A549 (cell line): Measurements from ENCODE around the gene IGF2. TPM values are rescaled to one million over a fixed set of nuclear protein-coding genes. Genes with fewer than 3 reads are reported as not detected.

Experiments
- ATAC-seq, 2 experiments: fragments of 200-7000 bp in 1 of 2; fragments of >200 bp in 1 of 2; cut with Nextera tagmentation in 1 of 2; cut with Tn5 transposase in 1 of 2; 3 replicates each; pipeline versions ENCODE4 v1.8.0 to v1.9.1; 2018 to 2020; ENCODE audit warnings: mild to moderate bottlenecking in 1 of 2, moderate library complexity in 1 of 2
- CTCF ChIA-PET: fragments of 300-600 bp; sonication (Branson Sonifier 250); formaldehyde crosslinking; extraction: SDS; loops from one replicate; lab custom pipeline; 2021; ENCODE audit warnings: antibody characterized with exemption, inconsistent platforms; lab: Yijun Ruan, JAX
- POLR2A ChIA-PET: fragments of 350-600 bp; formaldehyde crosslinking; extraction: SDS; loops from one replicate; lab custom pipeline; 2021; ENCODE audit warnings: antibody characterized with exemption, inconsistent platforms; lab: Yijun Ruan, JAX
- DNase-seq, 2 experiments: peaks; one replicate each; pipeline versions ENCODE4 v3.0.0 to v3.0.0-alpha.2; 2011 to 2016; ENCODE audit warnings: low read depth in 1 of 2, low spot score in 1 of 2
- FAIRE-seq: peaks from 2 replicates; lab custom pipeline; 2011; peaks lifted over from hg19 to GRCh38; lab: Jason Lieb, UNC
- H3K27ac ChIP-seq, 2 experiments: fragments of >200 bp; sonication (Bioruptor Twin); formaldehyde crosslinking; 3 replicates each; pipeline ENCODE4 v1.5.1; 2016 to 2017
- H3K4me1 ChIP-seq: fragments of >200 bp; sonication (Bioruptor Twin); formaldehyde crosslinking; 3 replicates; pipeline ENCODE4 v1.6.1; 2016
- H3K4me2 ChIP-seq: fragments of >200 bp; sonication (Bioruptor Twin); formaldehyde crosslinking; 3 replicates; pipeline ENCODE4 v1.6.1; 2016
- H3K4me3 ChIP-seq: fragments of >200 bp; sonication (Bioruptor Twin); formaldehyde crosslinking; 3 replicates; pipeline ENCODE4 v1.5.1; 2016
- H3K9me3 ChIP-seq: fragments of >200 bp; sonication (Bioruptor Twin); formaldehyde crosslinking; 3 replicates; pipeline ENCODE4 v1.6.1; 2016
- CBX2 ChIP-seq: fragments of 200-600 bp; sonication (generic); IDR thresholded peaks from 2 replicates; pipeline ENCODE4 v1.6.1; 2016; ENCODE audit warnings: low read depth, mild to moderate bottlenecking, borderline replicate concordance
- CBX8 ChIP-seq: fragments of 200-600 bp; sonication (generic); IDR thresholded peaks from 2 replicates; pipeline ENCODE4 v1.6.1; 2016
- CHD2 ChIP-seq: fragments of 150-350 bp; IDR thresholded peaks from 2 replicates; pipeline ENCODE4 v1.6.1; 2014; ENCODE audit warnings: low read length; ENCODE audit not compliant: partially characterized antibody
- EHF ChIP-seq: fragments of 250-450 bp; sonication (Bioruptor Pico); IDR thresholded peaks from 2 replicates; pipeline ENCODE4 v1.5.0; 2020; ENCODE audit warnings: mild to moderate bottlenecking
- FOXS1 ChIP-seq: fragments of 250-450 bp; sonication (Bioruptor Pico); IDR thresholded peaks from 2 replicates; pipeline ENCODE4 v1.5.0; 2020; ENCODE audit warnings: mild to moderate bottlenecking, moderate library complexity
- HDAC2 ChIP-seq: fragments of 200-600 bp; sonication (generic); IDR thresholded peaks from 2 replicates; pipeline ENCODE4 v1.6.1; 2016
- HEYL ChIP-seq: fragments of 250-450 bp; sonication (Bioruptor Pico); IDR thresholded peaks from 2 replicates; pipeline ENCODE4 v1.8.0; 2021; ENCODE audit warnings: mild to moderate bottlenecking, moderate library complexity
- HOXA7 ChIP-seq: fragments of 250-450 bp; sonication (Bioruptor Pico); IDR thresholded peaks from 2 replicates; pipeline ENCODE4 v1.5.0; 2020; ENCODE audit warnings: mild to moderate bottlenecking, moderate library complexity
- JUN ChIP-seq, 2 experiments: fragments of >200 bp; sonication (Bioruptor Twin); formaldehyde crosslinking; IDR thresholded peaks; 2 replicates in 1 of 2; 3 replicates in 1 of 2; pipeline ENCODE4 v1.6.1; 2016 to 2017
- JUNB ChIP-seq: fragments of >200 bp; sonication (Bioruptor Twin); formaldehyde crosslinking; IDR thresholded peaks from 2 replicates; pipeline ENCODE4 v1.6.1; 2016
- MAFK ChIP-seq: fragments of 450-650 bp; IDR thresholded peaks from 2 replicates; pipeline ENCODE4 v1.6.1; 2014; ENCODE audit not compliant: partially characterized antibody
- MYC ChIP-seq: IDR thresholded peaks from 2 replicates; pipeline ENCODE4 v1.6.1; 2012; ENCODE audit warnings: mild to moderate bottlenecking, inconsistent platforms, low read length, improper control_type of control experiment, borderline replicate concordance
- POLR2A ChIP-seq: IDR thresholded peaks from 2 replicates; pipeline ENCODE4 v1.6.1; 2012; ENCODE audit warnings: mild to moderate bottlenecking, low read length
- RARB ChIP-seq: fragments of 250-450 bp; sonication (Bioruptor Pico); IDR thresholded peaks from 2 replicates; pipeline ENCODE4 v1.8.0; 2021; ENCODE audit warnings: mild to moderate bottlenecking, moderate library complexity
- SREBF2 ChIP-seq: fragments of 450-650 bp; IDR thresholded peaks from 2 replicates; pipeline ENCODE4 v1.6.1; 2014; ENCODE audit warnings: mild to moderate bottlenecking, moderate library complexity
- WGBS: methylation state at CpG from one replicate; pipeline ENCODE4 v1.1.6; 2017; ENCODE audit errors: missing lambda C conversion rate; 5-methylcytosine and 5-hydroxymethylcytosine counted together
- polyA plus RNA-seq, 4 experiments: library from polyadenylated mRNA; depleted of rRNA in 3 of 4; stranded (reverse); fragments of >200 nt; fragmentation: RNase III in 1 of 4; extraction: RNeasy Plus Mini Kit Qiagen cat#74134 plus additional on column Dnase treatment in 1 of 4; gene quantifications; 2 replicates in 3 of 4; 3 replicates in 1 of 4; pipeline ENCODE4 v1.2.3, GENCODE V29; 2011 to 2017
- TF ChIP-seq, protein P1 (sequence below): IDR thresholded peaks from 2 replicates; pipeline ENCODE4 v1.6.1; 2012; ENCODE audit warnings: low read depth, borderline replicate concordance
- TF ChIP-seq, protein P2 (sequence below): IDR thresholded peaks from 2 replicates; pipeline ENCODE4 v1.6.1; 2012
- TF ChIP-seq, protein P3 (sequence below): fragments of 450-650 bp; IDR thresholded peaks from 2 replicates; pipeline ENCODE4 v1.6.1; 2014; ENCODE audit warnings: antibody characterized with exemption
- TF ChIP-seq, protein P4 (sequence below): fragments of >200 bp; sonication (Bioruptor Twin); formaldehyde crosslinking; IDR thresholded peaks from 2 replicates; pipeline ENCODE4 v1.6.1; 2016
- TF ChIP-seq, protein P5 (sequence below): fragments of 150-350 bp; IDR thresholded peaks from 2 replicates; pipeline ENCODE4 v1.6.1; 2014; ENCODE audit warnings: low read depth, mild to moderate bottlenecking, low read length
- TF ChIP-seq, protein P6 (sequence below): fragments of 200-600 bp; sonication (generic); IDR thresholded peaks from 2 replicates; pipeline ENCODE4 v1.6.1; 2016; ENCODE audit warnings: antibody characterized with exemption, mild to moderate bottlenecking, moderate library complexity
- TF ChIP-seq, protein P7 (sequence below): fragments of >200 bp; sonication (Bioruptor Twin); formaldehyde crosslinking; IDR thresholded peaks from 3 replicates; pipeline ENCODE4 v1.6.1; 2016

The IGF2 gene
- polyA plus RNA-seq, 2 of the 4 experiments (the other 2 are of a cell fraction): 2.0 to 2.9 TPM

DNA sequence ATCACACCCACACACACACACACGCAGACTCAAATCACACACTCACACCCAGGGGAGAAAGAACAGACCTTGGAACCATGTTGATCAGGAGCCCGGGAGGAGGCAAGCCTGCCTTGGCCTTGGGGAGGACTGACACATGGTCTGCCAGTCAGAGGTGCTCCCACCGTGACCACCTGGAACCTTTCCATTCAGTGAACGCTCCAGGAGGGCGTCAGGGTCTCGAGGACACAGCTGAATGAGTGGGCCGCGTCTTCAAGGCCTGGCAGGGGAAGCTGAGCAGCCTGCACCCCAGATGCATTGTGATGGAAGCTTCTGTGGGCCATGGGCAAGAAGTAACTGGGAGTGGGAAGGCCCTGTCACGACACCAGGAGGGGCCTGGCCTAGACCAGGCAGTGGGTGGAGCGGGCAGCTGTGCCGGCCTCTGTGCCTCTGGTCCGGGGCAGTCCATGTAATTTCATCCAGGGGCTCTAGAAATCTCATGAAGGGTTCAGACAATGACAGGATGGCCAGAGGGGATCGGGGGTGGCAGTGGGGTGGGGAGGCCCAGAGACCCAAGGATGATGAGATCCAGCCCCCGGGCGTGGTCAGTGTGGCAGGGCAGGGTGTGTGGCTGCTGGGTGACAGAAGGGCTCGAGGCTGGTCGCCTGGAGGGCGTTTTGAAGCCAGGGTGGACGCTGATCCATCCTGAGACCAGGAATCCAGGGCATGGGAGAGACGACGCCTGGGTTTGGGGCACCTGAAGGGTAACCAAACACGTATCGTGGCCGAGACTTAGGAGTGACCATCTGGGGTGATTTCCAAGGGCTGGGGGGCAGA, 53.7 kb downstream of the IGF2 start:
- CTCF ChIA-PET: no interaction called here

DNA sequence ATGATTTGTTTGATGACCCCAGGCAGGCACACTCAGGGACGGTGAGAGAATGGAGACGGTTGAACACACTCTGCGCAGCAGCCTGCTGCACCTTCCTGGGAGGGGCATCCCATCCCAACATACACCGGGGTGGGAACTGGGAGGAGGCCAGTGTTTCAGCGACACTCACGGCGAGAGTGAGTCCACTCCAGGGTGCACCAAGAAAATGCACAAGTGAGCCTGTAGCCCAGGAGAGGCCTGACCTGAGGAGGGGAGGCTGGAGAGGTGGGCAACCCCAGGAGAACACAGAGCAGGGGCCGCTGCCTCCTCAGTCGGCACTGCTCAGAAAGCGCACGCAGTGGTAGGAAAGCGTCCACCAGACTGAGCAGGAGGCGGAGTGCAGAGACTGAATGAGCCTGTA, 54.5 kb downstream of the IGF2 start:
- FAIRE-seq: no peak
- 84% methylated on average over 13 of the region's 13 CpGs for WGBS
- no peak for TF ChIP-seq RARB (CRISPR knock-in tag)
- TF ChIP-seq, protein P1, sequence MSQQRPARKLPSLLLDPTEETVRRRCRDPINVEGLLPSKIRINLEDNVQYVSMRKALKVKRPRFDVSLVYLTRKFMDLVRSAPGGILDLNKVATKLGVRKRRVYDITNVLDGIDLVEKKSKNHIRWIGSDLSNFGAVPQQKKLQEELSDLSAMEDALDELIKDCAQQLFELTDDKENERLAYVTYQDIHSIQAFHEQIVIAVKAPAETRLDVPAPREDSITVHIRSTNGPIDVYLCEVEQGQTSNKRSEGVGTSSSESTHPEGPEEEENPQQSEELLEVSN: no peak
- TF ChIP-seq, protein P2, sequence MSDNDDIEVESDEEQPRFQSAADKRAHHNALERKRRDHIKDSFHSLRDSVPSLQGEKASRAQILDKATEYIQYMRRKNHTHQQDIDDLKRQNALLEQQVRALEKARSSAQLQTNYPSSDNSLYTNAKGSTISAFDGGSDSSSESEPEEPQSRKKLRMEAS: no peak
- no peak for TF ChIP-seq FOXS1 (CRISPR knock-in tag)
- TF ChIP-seq, protein P3, sequence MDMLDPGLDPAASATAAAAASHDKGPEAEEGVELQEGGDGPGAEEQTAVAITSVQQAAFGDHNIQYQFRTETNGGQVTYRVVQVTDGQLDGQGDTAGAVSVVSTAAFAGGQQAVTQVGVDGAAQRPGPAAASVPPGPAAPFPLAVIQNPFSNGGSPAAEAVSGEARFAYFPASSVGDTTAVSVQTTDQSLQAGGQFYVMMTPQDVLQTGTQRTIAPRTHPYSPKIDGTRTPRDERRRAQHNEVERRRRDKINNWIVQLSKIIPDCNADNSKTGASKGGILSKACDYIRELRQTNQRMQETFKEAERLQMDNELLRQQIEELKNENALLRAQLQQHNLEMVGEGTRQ: no peak
- no peak for TF ChIP-seq CBX2
- TF ChIP-seq CBX8: no peak
- TF ChIP-seq HOXA7 (CRISPR knock-in tag): no peak
- TF ChIP-seq, protein P4, sequence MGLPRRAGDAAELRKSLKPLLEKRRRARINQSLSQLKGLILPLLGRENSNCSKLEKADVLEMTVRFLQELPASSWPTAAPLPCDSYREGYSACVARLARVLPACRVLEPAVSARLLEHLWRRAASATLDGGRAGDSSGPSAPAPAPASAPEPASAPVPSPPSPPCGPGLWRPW: no peak
- no peak for TF ChIP-seq JUN (IDR thresholded peaks at IDR 0.05)

More for the DNA sequence above, 53.7 kb downstream of the IGF2 start:
- TF ChIP-seq, protein P5, sequence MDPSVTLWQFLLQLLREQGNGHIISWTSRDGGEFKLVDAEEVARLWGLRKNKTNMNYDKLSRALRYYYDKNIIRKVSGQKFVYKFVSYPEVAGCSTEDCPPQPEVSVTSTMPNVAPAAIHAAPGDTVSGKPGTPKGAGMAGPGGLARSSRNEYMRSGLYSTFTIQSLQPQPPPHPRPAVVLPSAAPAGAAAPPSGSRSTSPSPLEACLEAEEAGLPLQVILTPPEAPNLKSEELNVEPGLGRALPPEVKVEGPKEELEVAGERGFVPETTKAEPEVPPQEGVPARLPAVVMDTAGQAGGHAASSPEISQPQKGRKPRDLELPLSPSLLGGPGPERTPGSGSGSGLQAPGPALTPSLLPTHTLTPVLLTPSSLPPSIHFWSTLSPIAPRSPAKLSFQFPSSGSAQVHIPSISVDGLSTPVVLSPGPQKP: no peak
- TF ChIP-seq CHD2: no peak
- TF ChIP-seq EHF: no peak
- no peak for TF ChIP-seq MYC
- TF ChIP-seq, protein P3: no peak
- TF ChIP-seq, protein P1: no peak
- no peak for TF ChIP-seq POLR2A
- TF ChIP-seq JUNB: no peak
- TF ChIP-seq CBX8: no peak
- no peak for TF ChIP-seq HDAC2
- no peak for TF ChIP-seq SREBF2
- TF ChIP-seq, protein P6, sequence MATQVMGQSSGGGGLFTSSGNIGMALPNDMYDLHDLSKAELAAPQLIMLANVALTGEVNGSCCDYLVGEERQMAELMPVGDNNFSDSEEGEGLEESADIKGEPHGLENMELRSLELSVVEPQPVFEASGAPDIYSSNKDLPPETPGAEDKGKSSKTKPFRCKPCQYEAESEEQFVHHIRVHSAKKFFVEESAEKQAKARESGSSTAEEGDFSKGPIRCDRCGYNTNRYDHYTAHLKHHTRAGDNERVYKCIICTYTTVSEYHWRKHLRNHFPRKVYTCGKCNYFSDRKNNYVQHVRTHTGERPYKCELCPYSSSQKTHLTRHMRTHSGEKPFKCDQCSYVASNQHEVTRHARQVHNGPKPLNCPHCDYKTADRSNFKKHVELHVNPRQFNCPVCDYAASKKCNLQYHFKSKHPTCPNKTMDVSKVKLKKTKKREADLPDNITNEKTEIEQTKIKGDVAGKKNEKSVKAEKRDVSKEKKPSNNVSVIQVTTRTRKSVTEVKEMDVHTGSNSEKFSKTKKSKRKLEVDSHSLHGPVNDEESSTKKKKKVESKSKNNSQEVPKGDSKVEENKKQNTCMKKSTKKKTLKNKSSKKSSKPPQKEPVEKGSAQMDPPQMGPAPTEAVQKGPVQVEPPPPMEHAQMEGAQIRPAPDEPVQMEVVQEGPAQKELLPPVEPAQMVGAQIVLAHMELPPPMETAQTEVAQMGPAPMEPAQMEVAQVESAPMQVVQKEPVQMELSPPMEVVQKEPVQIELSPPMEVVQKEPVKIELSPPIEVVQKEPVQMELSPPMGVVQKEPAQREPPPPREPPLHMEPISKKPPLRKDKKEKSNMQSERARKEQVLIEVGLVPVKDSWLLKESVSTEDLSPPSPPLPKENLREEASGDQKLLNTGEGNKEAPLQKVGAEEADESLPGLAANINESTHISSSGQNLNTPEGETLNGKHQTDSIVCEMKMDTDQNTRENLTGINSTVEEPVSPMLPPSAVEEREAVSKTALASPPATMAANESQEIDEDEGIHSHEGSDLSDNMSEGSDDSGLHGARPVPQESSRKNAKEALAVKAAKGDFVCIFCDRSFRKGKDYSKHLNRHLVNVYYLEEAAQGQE: no peak
- no peak for TF ChIP-seq HOXA7 (CRISPR knock-in tag)
- TF ChIP-seq, protein P7, sequence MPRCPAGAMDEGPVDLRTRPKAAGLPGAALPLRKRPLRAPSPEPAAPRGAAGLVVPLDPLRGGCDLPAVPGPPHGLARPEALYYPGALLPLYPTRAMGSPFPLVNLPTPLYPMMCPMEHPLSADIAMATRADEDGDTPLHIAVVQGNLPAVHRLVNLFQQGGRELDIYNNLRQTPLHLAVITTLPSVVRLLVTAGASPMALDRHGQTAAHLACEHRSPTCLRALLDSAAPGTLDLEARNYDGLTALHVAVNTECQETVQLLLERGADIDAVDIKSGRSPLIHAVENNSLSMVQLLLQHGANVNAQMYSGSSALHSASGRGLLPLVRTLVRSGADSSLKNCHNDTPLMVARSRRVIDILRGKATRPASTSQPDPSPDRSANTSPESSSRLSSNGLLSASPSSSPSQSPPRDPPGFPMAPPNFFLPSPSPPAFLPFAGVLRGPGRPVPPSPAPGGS: no peak
- no peak for TF ChIP-seq MAFK
- TF ChIP-seq HEYL (CRISPR knock-in tag): no peak
- POLR2A ChIA-PET: no interaction called here
- no peak for ATAC-seq
- no peaks in the 10 kb centered on the region for H3K4me1 ChIP-seq
- 78% methylated on average over 19 of the region's 24 CpGs for WGBS
- no peak for DNase-seq
- no peak for FAIRE-seq
- H3K27ac ChIP-seq: no peak overlapping the region
- H3K9me3 ChIP-seq: peaks cover 19% of the 10 kb centered on the region
- H3K4me2 ChIP-seq: no peak overlapping the region
- no peak overlapping the region for H3K4me3 ChIP-seq

More for the DNA sequence above, 54.5 kb downstream of the IGF2 start:
- POLR2A ChIA-PET: no interaction called here
- no peaks in the 10 kb centered on the region for H3K4me1 ChIP-seq
- H3K27ac ChIP-seq: no peak overlapping the region
- ATAC-seq (no peak), DNase-seq (no peak)
- H3K4me2 ChIP-seq: no peak overlapping the region
- H3K9me3 ChIP-seq: peaks cover 19% of the 10 kb centered on the region
- CTCF ChIA-PET: no interaction called here
- H3K4me3 ChIP-seq: no peak overlapping the region
